G401 (cell line): ENCODE results near the gene NLRP3. TPM values are rescaled to one million over a fixed set of nuclear protein-coding genes. Genes with fewer than 3 reads are reported as not detected.

Experiments used
- DNase-seq: peaks from one replicate; pipeline ENCODE4 v3.0.0-alpha.2; 2015; ENCODE audit warnings: low spot score
- in situ Hi-C: cut with HindIII; loops from 2 replicates; pipeline ENCODE4 v1.10.0; 2016; ENCODE audit warnings: low sequenced_read_pairs, mixed read lengths
- total RNA-seq: library from RNA; depleted of rRNA; stranded (reverse); fragments of >200 nt; shearing (Covaris generic); gene quantifications from 2 replicates; pipeline ENCODE4 v1.2.3, GENCODE V29; 2014

NLRP3 gene
- total RNA-seq, 1 experiment from 2014 or later: not detected

GRCh38 chr1:247434005-247434404 is 18.0 kb downstream of the NLRP3 start:
- in situ Hi-C loops: no loop called here
- DNase-seq: no peak

- in situ Hi-C loops: no loop called here
- no peak for DNase-seq
Observed at GRCh38 chr1:247435030-247435758, 19.2 kb downstream of the NLRP3 start.

- no peak for DNase-seq
Observed at GRCh38 chr1:247435759-247436147, 19.8 kb downstream of the NLRP3 start.

GRCh38 chr1:247437551-247438505 is 21.9 kb downstream of the NLRP3 start:
- no peak for DNase-seq
- in situ Hi-C loops: no loop called here

More at GRCh38 chr1:247435759-247436147, 19.8 kb downstream of the NLRP3 start:
- in situ Hi-C loops: no loop called here

GRCh38 chr1:247440001-247440620 is 24.1 kb downstream of the NLRP3 start:
- in situ Hi-C loops: no loop called here

GRCh38 chr1:247441606-247442005 is 25.6 kb downstream of the NLRP3 start:
- no peak for DNase-seq
- in situ Hi-C loops: no loop called here

More at GRCh38 chr1:247440001-247440620, 24.1 kb downstream of the NLRP3 start:
- DNase-seq: no peak

- in situ Hi-C loops: no loop called here
- peak; percentile 83 for DNase-seq
Observed at GRCh38 chr1:247442164-247442563, 26.2 kb downstream of the NLRP3 start.

GRCh38 chr1:247443641-247444040 is 27.7 kb downstream of the NLRP3 start:
- in situ Hi-C loops: no loop called here
- no peak for DNase-seq

- in situ Hi-C loops: no loop called here
Observed at GRCh38 chr1:247444571-247444970, 28.6 kb downstream of the NLRP3 start.

GRCh38 chr1:247445526-247446356 is 29.8 kb downstream of the NLRP3 start:
- no peak for DNase-seq
- in situ Hi-C loops: no loop called here

More at GRCh38 chr1:247444571-247444970, 28.6 kb downstream of the NLRP3 start:
- DNase-seq: no peak

- no peak for DNase-seq
- in situ Hi-C loops: no loop called here
Observed at GRCh38 chr1:247447162-247447909, 31.4 kb downstream of the NLRP3 start.

- DNase-seq: peak; percentile 66
- in situ Hi-C loops: no loop called here
Observed at GRCh38 chr1:247448107-247448791, 32.3 kb downstream of the NLRP3 start.

GRCh38 chr1:247451388-247452010 is 35.5 kb downstream of the NLRP3 start:
- in situ Hi-C loops: no loop called here
- no peak for DNase-seq

- DNase-seq: no peak
- in situ Hi-C loops: no loop called here
Observed at GRCh38 chr1:247452447-247453039, 36.6 kb downstream of the NLRP3 start.

- no peak for DNase-seq
- in situ Hi-C loops: no loop called here
Observed at GRCh38 chr1:247453245-247453644, 37.3 kb downstream of the NLRP3 start.

- in situ Hi-C loops: no loop called here
- no peak for DNase-seq
Observed at GRCh38 chr1:247453997-247454396, 38.0 kb downstream of the NLRP3 start.

- in situ Hi-C loops: no loop called here
- no peak for DNase-seq
Observed at GRCh38 chr1:247456021-247456420, 40.0 kb downstream of the NLRP3 start.
